OCI-LY3 (cell line): ENCODE data around the gene LDAF1.
"Not testable (repeated sequence)": the region's sequence is repeated elsewhere in the genome, so short reads cannot be mapped to it uniquely, and the experiment has no call there.

ENCODE experiments used
- H2AFZ ChIP-seq: fragments of 200-600, 300-600 bp; shearing (Covaris generic); 2 replicates; pipeline ENCODE4 v1.6.0; 2014; ENCODE audit warnings: antibody characterized with exemption, low read depth, low read length
- H3K27ac ChIP-seq: fragments of 200-600, 300-600 bp; sonication (generic); 2 replicates; pipeline ENCODE4 v1.5.1; 2014; ENCODE audit warnings: mild to moderate bottlenecking, low read length, moderate library complexity, mixed read lengths
- H3K27me3 ChIP-seq: fragments of 200-600, 300-600 bp; sonication (generic); 2 replicates; pipeline ENCODE4 v1.6.1; 2014; ENCODE audit warnings: low read depth, low read length, mixed read lengths
- H3K36me3 ChIP-seq: fragments of 200-600, 300-600 bp; sonication (generic); replicated peaks from 2 replicates; pipeline ENCODE3; 2014; ENCODE audit warnings: low read depth, low read length, mixed read lengths
- H3K4me1 ChIP-seq: fragments of 300-600, 200-600 bp; sonication (generic); 2 replicates; pipeline ENCODE4 v1.6.1; 2014; ENCODE audit warnings: low read length, mixed read lengths
- H3K4me2 ChIP-seq: fragments of 200-600, 300-600 bp; sonication (generic); 2 replicates; pipeline ENCODE4 v1.6.1; 2014; ENCODE audit warnings: low read length, mixed read lengths
- H3K4me3 ChIP-seq: fragments of 300-600, 200-600 bp; sonication (generic); 2 replicates; pipeline ENCODE4 v1.5.1; 2014; ENCODE audit warnings: antibody characterized with exemption, mild to moderate bottlenecking, low read length, moderate library complexity
- H3K79me2 ChIP-seq: fragments of 300-600, 200-600 bp; shearing (Covaris generic); 2 replicates; pipeline ENCODE4 v1.6.1; 2014; ENCODE audit warnings: mild to moderate bottlenecking, low read length, mixed read lengths
- H3K9ac ChIP-seq: fragments of 300-600, 200-600 bp; shearing (Covaris generic); 2 replicates; pipeline ENCODE4 v1.6.0; 2014; ENCODE audit warnings: mild to moderate bottlenecking, low read length, moderate library complexity
- H3K9me3 ChIP-seq: fragments of 200-600, 300-600 bp; shearing (Covaris generic); 2 replicates; pipeline ENCODE4 v1.6.1; 2014; ENCODE audit warnings: low read length, mixed read lengths; ENCODE audit not compliant: insufficient read depth
- H4K20me1 ChIP-seq: fragments of 200-600, 300-600 bp; sonication (generic); 2 replicates; pipeline ENCODE4 v1.6.1; 2016; ENCODE audit warnings: low read length, mixed read lengths; ENCODE audit not compliant: insufficient read depth
- EZH2phosphoT487 ChIP-seq: fragments of 200-600 bp; shearing (Covaris generic); IDR thresholded peaks from 2 replicates; pipeline ENCODE4 v1.6.1; 2018; ENCODE audit warnings: antibody characterized with exemption, mixed run types, low read depth
- TF ChIP-seq, protein P1 (sequence below): fragments of 200-600, 300-600 bp; sonication (generic); IDR thresholded peaks from 2 replicates; pipeline ENCODE4 v1.5.1; 2014; ENCODE audit warnings: antibody characterized with exemption, low read length, low read depth

LDAF1 gene

DNA sequence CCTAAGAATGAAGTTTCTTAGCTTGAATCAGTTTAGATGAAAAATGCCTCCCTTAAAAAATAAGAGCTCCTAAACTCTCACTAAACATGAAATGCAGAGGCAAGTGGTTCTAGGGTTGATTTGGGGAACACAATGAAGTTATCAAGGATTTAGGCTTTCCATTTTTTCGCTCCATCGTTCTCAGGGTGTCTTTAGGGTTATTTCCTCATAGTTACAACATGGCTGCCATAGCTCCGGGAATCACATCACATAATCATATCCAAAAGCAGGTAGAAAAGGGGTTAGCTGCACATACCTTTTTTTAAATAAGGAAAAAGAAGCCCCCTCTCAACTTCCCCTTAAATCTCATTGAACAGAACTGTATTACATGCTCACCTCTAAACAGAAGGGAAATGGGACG, 31.5 kb downstream of the LDAF1 start:
- no peak for TF ChIP-seq EZH2phosphoT487
- TF ChIP-seq, protein P1, sequence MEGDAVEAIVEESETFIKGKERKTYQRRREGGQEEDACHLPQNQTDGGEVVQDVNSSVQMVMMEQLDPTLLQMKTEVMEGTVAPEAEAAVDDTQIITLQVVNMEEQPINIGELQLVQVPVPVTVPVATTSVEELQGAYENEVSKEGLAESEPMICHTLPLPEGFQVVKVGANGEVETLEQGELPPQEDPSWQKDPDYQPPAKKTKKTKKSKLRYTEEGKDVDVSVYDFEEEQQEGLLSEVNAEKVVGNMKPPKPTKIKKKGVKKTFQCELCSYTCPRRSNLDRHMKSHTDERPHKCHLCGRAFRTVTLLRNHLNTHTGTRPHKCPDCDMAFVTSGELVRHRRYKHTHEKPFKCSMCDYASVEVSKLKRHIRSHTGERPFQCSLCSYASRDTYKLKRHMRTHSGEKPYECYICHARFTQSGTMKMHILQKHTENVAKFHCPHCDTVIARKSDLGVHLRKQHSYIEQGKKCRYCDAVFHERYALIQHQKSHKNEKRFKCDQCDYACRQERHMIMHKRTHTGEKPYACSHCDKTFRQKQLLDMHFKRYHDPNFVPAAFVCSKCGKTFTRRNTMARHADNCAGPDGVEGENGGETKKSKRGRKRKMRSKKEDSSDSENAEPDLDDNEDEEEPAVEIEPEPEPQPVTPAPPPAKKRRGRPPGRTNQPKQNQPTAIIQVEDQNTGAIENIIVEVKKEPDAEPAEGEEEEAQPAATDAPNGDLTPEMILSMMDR: no peak
- Histone ChIP-seq H3K4me2 (no peak overlapping the region), H3K9me3 (0 out of 2 replicates have a peak, but pooled peaks cover 4% of the 10 kb centered on the region), H4K20me1 (no peaks in the 10 kb centered on the region), H3K4me1 (peaks cover 23% of the 10 kb centered on the region), H3K4me3 (no peak overlapping the region), H3K36me3 (peaks cover 5% of the 10 kb centered on the region), H3K9ac (no peak overlapping the region), H2AFZ (no peak overlapping the region), H3K27ac (no peak overlapping the region), H3K27me3 (peaks cover 16% of the 10 kb centered on the region), H3K79me2 (no peaks in the 10 kb centered on the region)

- H3K9me3 ChIP-seq: no peaks in the 10 kb centered on the region
- H2AFZ ChIP-seq: no peak overlapping the region
- H3K9ac ChIP-seq: no peak overlapping the region
- no peak overlapping the region for H3K4me3 ChIP-seq
- no peak for TF ChIP-seq EZH2phosphoT487
- TF ChIP-seq, protein P1: no peak
- H3K27ac ChIP-seq: no peak overlapping the region
- H3K36me3 ChIP-seq: no peaks in the 10 kb centered on the region
- peaks cover 25% of the 10 kb centered on the region for H3K4me1 ChIP-seq
- H3K27me3 ChIP-seq: peaks cover 16% of the 10 kb centered on the region
- H3K4me2 ChIP-seq: no peak overlapping the region
- H4K20me1 ChIP-seq: no peaks in the 10 kb centered on the region
- no peaks in the 10 kb centered on the region for H3K79me2 ChIP-seq
These were observed 32.1 kb downstream of the LDAF1 start for GRCh38 chr16:21190599-21190998.

GRCh38 chr16:21192991-21193390, 34.5 kb downstream of the LDAF1 start:
- Histone ChIP-seq H3K9ac (no peak overlapping the region), H3K4me2 (no peak overlapping the region), H3K9me3 (no peaks in the 10 kb centered on the region), H2AFZ (no peak overlapping the region), H3K27ac (no peak overlapping the region), H3K4me3 (no peak overlapping the region), H3K36me3 (no peaks in the 10 kb centered on the region), H4K20me1 (no peaks in the 10 kb centered on the region), H3K4me1 (peaks cover 21% of the 10 kb centered on the region), H3K27me3 (peaks cover 28% of the 10 kb centered on the region), H3K79me2 (no peaks in the 10 kb centered on the region)
- no peak for TF ChIP-seq EZH2phosphoT487
- TF ChIP-seq, protein P1: no peak

GRCh38 chr16:21194771-21195301, 36.4 kb downstream of the LDAF1 start:
- no peak overlapping the region for H3K9ac ChIP-seq
- H3K79me2 ChIP-seq: no peaks in the 10 kb centered on the region
- H2AFZ ChIP-seq: no peak overlapping the region
- H3K9me3 ChIP-seq: no peaks in the 10 kb centered on the region
- peaks cover 36% of the 10 kb centered on the region for H3K27me3 ChIP-seq
- TF ChIP-seq EZH2phosphoT487: no peak
- TF ChIP-seq, protein P1: no peak
- H3K4me1 ChIP-seq: peaks cover 9% of the 10 kb centered on the region
- no peak overlapping the region for H3K27ac ChIP-seq
- H3K36me3 ChIP-seq: no peaks in the 10 kb centered on the region
- no peak overlapping the region for H3K4me3 ChIP-seq
- H4K20me1 ChIP-seq: no peaks in the 10 kb centered on the region
- peak overlapping the region; percentile 27; the same call in 1 of the 2 replicates for H3K4me2 ChIP-seq

DNA sequence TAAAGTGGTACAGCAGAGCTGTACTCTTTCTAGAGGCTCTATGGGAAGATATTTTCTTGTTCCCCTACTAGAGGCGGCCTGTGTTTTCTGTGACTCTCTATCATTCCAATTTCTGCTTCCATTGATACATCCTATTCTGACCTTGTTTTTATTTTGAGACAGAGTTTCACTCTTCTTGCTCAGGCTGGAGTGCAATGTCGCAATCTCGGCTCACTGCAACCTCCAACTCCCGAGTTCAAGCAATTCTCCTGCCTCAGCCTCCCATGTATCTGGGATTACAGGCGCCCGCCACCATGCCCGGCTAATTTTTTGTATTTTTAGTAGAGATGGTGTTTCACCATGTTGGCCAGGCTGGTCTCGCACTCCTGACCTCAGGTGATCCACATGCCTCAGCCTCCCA, 36.9 kb downstream of the LDAF1 start:
- peak overlapping the region; percentile 27; the same call in 1 of the 2 replicates for H3K4me2 ChIP-seq
- not testable (repeated sequence) for H4K20me1 ChIP-seq, H3K9ac ChIP-seq, H3K4me3 ChIP-seq, H3K79me2 ChIP-seq, H3K27ac ChIP-seq, H3K9me3 ChIP-seq, H2AFZ ChIP-seq, H3K36me3 ChIP-seq, H3K4me1 ChIP-seq
- H3K27me3 ChIP-seq: peaks cover 37% of the 10 kb centered on the region
